OCI-LY3 (cell line): ENCODE data around the gene TREX2.

Experiments
- H2AFZ ChIP-seq: fragments of 200-600, 300-600 bp; shearing (Covaris generic); 2 replicates; pipeline ENCODE4 v1.6.0; 2014; ENCODE audit warnings: antibody characterized with exemption, low read depth, low read length
- H3K27ac ChIP-seq: fragments of 200-600, 300-600 bp; sonication (generic); 2 replicates; pipeline ENCODE4 v1.5.1; 2014; ENCODE audit warnings: mild to moderate bottlenecking, low read length, moderate library complexity, mixed read lengths
- H3K27me3 ChIP-seq: fragments of 200-600, 300-600 bp; sonication (generic); 2 replicates; pipeline ENCODE4 v1.6.1; 2014; ENCODE audit warnings: low read depth, low read length, mixed read lengths
- H3K36me3 ChIP-seq: fragments of 200-600, 300-600 bp; sonication (generic); replicated peaks from 2 replicates; pipeline ENCODE3; 2014; ENCODE audit warnings: low read depth, low read length, mixed read lengths
- H3K4me1 ChIP-seq: fragments of 300-600, 200-600 bp; sonication (generic); 2 replicates; pipeline ENCODE4 v1.6.1; 2014; ENCODE audit warnings: low read length, mixed read lengths
- H3K4me2 ChIP-seq: fragments of 200-600, 300-600 bp; sonication (generic); 2 replicates; pipeline ENCODE4 v1.6.1; 2014; ENCODE audit warnings: low read length, mixed read lengths
- H3K4me3 ChIP-seq: fragments of 300-600, 200-600 bp; sonication (generic); 2 replicates; pipeline ENCODE4 v1.5.1; 2014; ENCODE audit warnings: antibody characterized with exemption, mild to moderate bottlenecking, low read length, moderate library complexity
- H3K79me2 ChIP-seq: fragments of 300-600, 200-600 bp; shearing (Covaris generic); 2 replicates; pipeline ENCODE4 v1.6.1; 2014; ENCODE audit warnings: mild to moderate bottlenecking, low read length, mixed read lengths
- H3K9ac ChIP-seq: fragments of 300-600, 200-600 bp; shearing (Covaris generic); 2 replicates; pipeline ENCODE4 v1.6.0; 2014; ENCODE audit warnings: mild to moderate bottlenecking, low read length, moderate library complexity
- H3K9me3 ChIP-seq: fragments of 200-600, 300-600 bp; shearing (Covaris generic); 2 replicates; pipeline ENCODE4 v1.6.1; 2014; ENCODE audit warnings: low read length, mixed read lengths; ENCODE audit not compliant: insufficient read depth
- H4K20me1 ChIP-seq: fragments of 200-600, 300-600 bp; sonication (generic); 2 replicates; pipeline ENCODE4 v1.6.1; 2016; ENCODE audit warnings: low read length, mixed read lengths; ENCODE audit not compliant: insufficient read depth
- CTCF ChIP-seq: fragments of 200-600, 300-600 bp; sonication (generic); IDR thresholded peaks from 2 replicates; pipeline ENCODE4 v1.5.1; 2014; ENCODE audit warnings: antibody characterized with exemption, low read length, low read depth
- EZH2phosphoT487 ChIP-seq: fragments of 200-600 bp; shearing (Covaris generic); IDR thresholded peaks from 2 replicates; pipeline ENCODE4 v1.6.1; 2018; ENCODE audit warnings: antibody characterized with exemption, mixed run types, low read depth

The TREX2 gene

GRCh38 chrX:153408221-153408721 lies 37.6 kb downstream of the TREX2 start:
- H2AFZ ChIP-seq = no peak overlapping the region
- no peaks in the 10 kb centered on the region for H3K36me3 ChIP-seq
- H3K27me3 ChIP-seq = no peaks in the 10 kb centered on the region
- no peak overlapping the region for H3K27ac ChIP-seq
- no peaks in the 10 kb centered on the region for H4K20me1 ChIP-seq
- H3K9me3 ChIP-seq = no peaks in the 10 kb centered on the region
- H3K4me2 ChIP-seq = no peak overlapping the region
- no peak for TF ChIP-seq EZH2phosphoT487
- no peak for TF ChIP-seq CTCF
- peaks cover 7% of the 10 kb centered on the region; the same call in 1 of the 2 replicates for H3K79me2 ChIP-seq
- H3K4me1 ChIP-seq = peaks cover 15% of the 10 kb centered on the region
- H3K9ac ChIP-seq = no peak overlapping the region
- no peak overlapping the region for H3K4me3 ChIP-seq

GRCh38 chrX:153407736-153408135 lies 38.1 kb downstream of the TREX2 start:
- Histone ChIP-seq H3K27me3 (no peaks in the 10 kb centered on the region; the same call in 1 of the 2 replicates), H3K36me3 (no peaks in the 10 kb centered on the region), H3K4me3 (no peak overlapping the region), H3K4me1 (peaks cover 13% of the 10 kb centered on the region), H3K4me2 (no peak overlapping the region), H3K27ac (no peak overlapping the region), H3K9me3 (no peaks in the 10 kb centered on the region), H3K79me2 (peaks cover 7% of the 10 kb centered on the region; the same call in 1 of the 2 replicates), H2AFZ (no peak overlapping the region), H4K20me1 (no peaks in the 10 kb centered on the region), H3K9ac (no peak overlapping the region)
- TF ChIP-seq CTCF (no peak), EZH2phosphoT487 (no peak)

GRCh38 chrX:153406903-153407302 lies 39.0 kb downstream of the TREX2 start:
- Histone ChIP-seq H4K20me1 (no peaks in the 10 kb centered on the region), H3K4me2 (no peak overlapping the region), H3K79me2 (peaks cover 2% of the 10 kb centered on the region; the same call in 1 of the 2 replicates), H3K4me1 (peaks cover 5% of the 10 kb centered on the region), H2AFZ (no peak overlapping the region), H3K36me3 (no peaks in the 10 kb centered on the region), H3K9me3 (no peaks in the 10 kb centered on the region), H3K27ac (no peak overlapping the region), H3K27me3 (no peaks in the 10 kb centered on the region; the same call in 1 of the 2 replicates), H3K4me3 (no peak overlapping the region), H3K9ac (no peak overlapping the region)
- TF ChIP-seq EZH2phosphoT487 (no peak), CTCF (no peak)

GRCh38 chrX:153406011-153406410 lies 39.8 kb downstream of the TREX2 start:
- Histone ChIP-seq H3K27ac (no peak overlapping the region), H3K27me3 (no peaks in the 10 kb centered on the region; the same call in 1 of the 2 replicates), H3K4me2 (no peak overlapping the region), H4K20me1 (no peaks in the 10 kb centered on the region), H3K4me1 (peaks cover 4% of the 10 kb centered on the region), H3K9ac (no peak overlapping the region), H3K4me3 (no peak overlapping the region), H3K36me3 (no peaks in the 10 kb centered on the region), H3K79me2 (no peaks in the 10 kb centered on the region), H2AFZ (no peak overlapping the region), H3K9me3 (no peaks in the 10 kb centered on the region)
- TF ChIP-seq EZH2phosphoT487 = no peak
- no peak for TF ChIP-seq CTCF
